G401 (cell line): ENCODE data around the gene DPM2. TPM values are rescaled to one million over a fixed set of nuclear protein-coding genes. Genes with fewer than 3 reads are reported as not detected.

ENCODE experiments used
- DNase-seq: peaks from one replicate; pipeline ENCODE4 v3.0.0-alpha.2; 2015; ENCODE audit warnings: low spot score
- in situ Hi-C: cut with HindIII; loops from 2 replicates; pipeline ENCODE4 v1.10.0; 2016; ENCODE audit warnings: low sequenced_read_pairs, mixed read lengths
- total RNA-seq: library from RNA; depleted of rRNA; stranded (reverse); fragments of >200 nt; shearing (Covaris generic); gene quantifications from 2 replicates; pipeline ENCODE4 v1.2.3, GENCODE V29; 2014

DPM2 gene
- total RNA-seq, 1 experiment from 2014 or later: 39.0 TPM

- DNase-seq: no peak
- in situ Hi-C loops: no loop called here
Observed at GRCh38 chr9:127960410-127961154, 22.9 kb upstream of the DPM2 start.

DNA sequence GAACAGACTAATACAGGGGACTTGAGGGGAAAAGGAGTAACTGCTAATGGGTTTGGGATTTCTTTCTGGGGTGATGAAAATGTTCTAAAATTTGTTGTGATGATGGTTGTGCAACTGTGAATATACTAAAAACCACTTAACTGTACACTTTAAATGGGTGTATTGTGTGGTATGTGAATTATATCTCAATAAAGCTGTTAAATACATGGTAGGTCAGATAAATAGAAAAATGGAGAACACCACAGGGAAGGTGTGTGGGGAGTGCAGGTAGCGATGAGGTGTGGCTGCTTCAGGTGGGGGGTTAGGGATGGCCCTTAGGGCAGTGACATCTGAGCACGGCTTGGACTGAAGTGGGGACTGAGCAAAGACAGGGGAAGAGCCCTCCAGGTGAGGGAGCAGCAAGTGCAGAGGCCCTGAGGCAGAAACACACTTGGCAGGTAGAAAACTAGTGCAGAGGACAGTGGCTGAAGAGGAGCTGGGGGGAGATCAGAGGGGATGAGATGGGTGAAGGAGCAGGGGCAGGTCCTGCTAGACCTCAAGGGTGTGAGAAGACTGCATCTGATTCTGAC lies 22.3 kb upstream of the DPM2 start:
- in situ Hi-C loops: no loop called here
- DNase-seq: no peak

- in situ Hi-C loops: no loop called here
- no peak for DNase-seq
Observed at GRCh38 chr9:127959398-127959797, 21.7 kb upstream of the DPM2 start.

DNA sequence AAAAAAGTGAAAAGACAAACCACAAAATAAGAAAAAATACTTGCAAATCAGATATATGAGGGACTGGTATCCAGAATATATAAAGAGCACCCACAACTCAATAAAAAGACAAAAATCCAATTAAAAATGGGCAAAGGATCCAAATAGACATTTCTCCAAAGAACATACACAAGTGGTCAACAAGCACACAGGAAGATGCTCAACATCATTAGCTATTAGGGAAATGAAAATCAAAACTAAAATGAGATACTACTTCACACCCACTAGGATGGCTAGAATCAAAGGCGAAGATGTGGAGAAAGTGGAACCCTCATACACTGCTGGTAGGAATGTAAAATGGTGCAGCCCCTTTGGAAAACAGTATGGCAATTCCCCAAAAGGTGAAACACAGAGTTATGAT lies 21.1 kb upstream of the DPM2 start:
- no peak for DNase-seq
- in situ Hi-C loops: no loop called here

GRCh38 chr9:127955294-127956015 lies 17.8 kb upstream of the DPM2 start:
- in situ Hi-C loops: no loop called here
- peak; percentile 93 for DNase-seq

DNA sequence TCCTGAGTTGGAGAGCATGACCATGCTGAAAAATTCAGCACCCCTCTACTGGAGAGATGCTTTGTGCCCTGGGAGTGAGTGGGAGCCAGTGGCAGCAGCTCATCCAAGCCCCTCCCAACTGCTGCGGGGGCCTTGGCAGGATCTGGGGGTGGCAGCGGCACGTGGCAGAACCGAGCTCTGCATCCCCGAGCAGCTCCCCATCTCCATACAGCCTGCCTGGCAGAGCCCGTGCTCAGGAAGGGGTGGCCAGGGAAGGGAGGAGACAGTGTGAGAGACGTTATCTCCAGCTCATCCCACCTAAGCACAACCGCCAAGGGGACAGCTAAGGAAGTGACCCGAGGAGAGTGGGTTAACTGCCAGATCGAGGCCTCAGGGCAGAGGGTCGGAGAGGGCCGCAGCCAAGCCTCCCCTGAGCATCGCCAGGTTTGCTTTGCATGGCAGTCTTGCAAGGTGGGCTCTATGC lies 17.2 kb upstream of the DPM2 start:
- in situ Hi-C loops: no loop called here
- DNase-seq: no peak

GRCh38 chr9:127953768-127954505 lies 16.3 kb upstream of the DPM2 start:
- in situ Hi-C loops: no loop called here
- DNase-seq: no peak

- in situ Hi-C loops: no loop called here
- no peak for DNase-seq
Observed at GRCh38 chr9:127953154-127953553, 15.5 kb upstream of the DPM2 start.

GRCh38 chr9:127950513-127951289 lies 13.0 kb upstream of the DPM2 start:
- no peak for DNase-seq
- in situ Hi-C loops: no loop called here

DNA sequence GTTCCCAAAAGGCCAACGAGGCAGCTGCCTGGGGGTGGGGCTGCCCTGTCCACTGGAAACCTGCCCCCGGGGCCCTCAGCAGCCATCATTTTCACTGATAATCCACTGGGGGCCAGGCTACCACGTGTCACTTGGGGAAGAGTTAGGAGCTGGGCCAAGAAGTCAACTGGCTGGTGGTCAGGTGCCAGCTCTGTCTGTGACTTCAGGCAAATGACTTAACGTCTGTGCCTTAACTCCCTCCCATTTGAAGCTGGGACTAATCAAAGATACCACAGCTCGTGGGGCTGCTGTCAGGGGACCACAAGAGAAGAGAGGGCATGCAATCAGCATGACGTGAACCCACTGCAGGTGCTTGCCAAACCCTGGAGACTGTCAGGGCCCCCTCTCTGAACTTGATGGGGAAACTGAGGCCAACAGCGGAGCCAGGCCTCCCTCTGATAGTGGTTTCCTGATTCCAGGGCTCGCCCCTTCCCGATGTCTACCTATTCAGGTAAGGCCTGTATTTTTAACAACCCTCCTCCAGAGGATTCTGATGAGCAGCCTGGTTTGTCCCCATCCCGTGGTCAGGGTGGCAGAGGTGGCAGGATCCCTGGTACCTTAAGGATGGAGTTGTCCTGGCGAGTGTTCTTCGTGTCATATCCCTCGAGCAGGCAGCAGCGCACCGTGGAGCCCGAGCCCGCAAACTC lies 12.3 kb upstream of the DPM2 start:
- DNase-seq: no peak
- in situ Hi-C loops: loop anchor here (25.0 kb wide), 1 partner anchor 188 kb away; no protein-coding TSS in a partner anchor

GRCh38 chr9:127947841-127948710 lies 10.4 kb upstream of the DPM2 start:
- in situ Hi-C loops: loop anchor here (25.0 kb wide), 1 partner anchor 186 kb away; no protein-coding TSS in a partner anchor

GRCh38 chr9:127946728-127947127 lies 9.1 kb upstream of the DPM2 start:
- in situ Hi-C loops: loop anchor here (25.0 kb wide), 1 partner anchor 184 kb away; no protein-coding TSS in a partner anchor
- no peak for DNase-seq

More at GRCh38 chr9:127947841-127948710, 10.4 kb upstream of the DPM2 start:
- no peak for DNase-seq

DNA sequence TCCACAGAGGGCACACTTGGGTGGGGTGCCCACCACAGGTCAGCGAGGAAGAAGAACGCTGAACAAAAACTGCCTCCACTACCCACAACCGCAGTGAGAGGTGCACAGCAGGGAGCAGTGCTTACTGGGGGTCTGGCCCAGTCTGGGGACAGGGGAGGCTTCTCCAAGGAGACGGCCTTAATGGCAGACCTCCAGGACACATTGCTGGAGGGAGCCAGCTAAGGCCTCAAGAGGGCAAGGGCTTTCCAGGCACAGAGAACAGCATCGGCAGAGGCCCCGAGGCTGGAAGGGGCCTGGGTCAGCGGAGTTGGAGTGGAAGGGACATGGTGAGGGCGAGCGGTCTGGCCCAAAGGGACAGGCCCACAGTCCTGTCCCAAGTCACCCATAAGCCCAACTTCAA lies 8.3 kb upstream of the DPM2 start:
- in situ Hi-C loops: loop anchor here (25.0 kb wide), 1 partner anchor 184 kb away; no protein-coding TSS in a partner anchor
- DNase-seq: no peak

- in situ Hi-C loops: loop anchor here (25.0 kb wide), 1 partner anchor 183 kb away; no protein-coding TSS in a partner anchor
Observed at GRCh38 chr9:127945338-127945737, 7.7 kb upstream of the DPM2 start.

DNA sequence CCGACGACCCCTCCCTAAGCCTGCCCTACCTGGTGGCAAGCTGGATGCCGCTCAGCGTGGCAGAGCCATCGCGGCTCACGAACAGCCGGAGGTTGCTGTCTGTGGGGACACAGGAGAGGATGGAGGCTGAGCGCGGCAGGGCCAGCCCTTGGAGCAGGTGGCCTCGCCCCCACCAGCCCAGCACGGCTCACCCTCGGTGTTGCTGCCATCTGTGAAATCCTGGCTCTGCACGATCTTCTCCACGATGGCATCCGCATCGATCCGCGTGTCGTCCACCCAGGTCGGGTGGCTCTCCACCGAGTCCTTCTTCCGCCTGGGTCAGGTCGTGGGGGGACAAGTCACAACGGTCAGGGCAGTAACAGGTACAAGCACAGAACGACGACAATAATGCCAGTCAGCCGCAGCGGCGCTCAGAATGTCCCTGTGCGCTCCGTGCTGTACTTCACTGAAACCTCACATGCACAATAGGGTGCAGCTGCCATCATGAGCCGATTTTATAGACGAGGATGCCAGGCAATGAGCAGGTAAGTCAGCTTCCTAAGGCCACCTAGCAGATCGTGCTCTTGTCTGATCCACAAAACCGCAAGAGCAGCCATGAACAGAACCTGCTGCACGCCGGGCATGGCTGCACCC lies 7.0 kb upstream of the DPM2 start:
- in situ Hi-C loops: loop anchor here (25.0 kb wide), 1 partner anchor 182 kb away; no protein-coding TSS in a partner anchor
- DNase-seq: peak; percentile 58

More at GRCh38 chr9:127945338-127945737, 7.7 kb upstream of the DPM2 start:
- DNase-seq: no peak

- in situ Hi-C loops: loop anchor here (25.0 kb wide), 1 partner anchor 181 kb away; no protein-coding TSS in a partner anchor
- peak; percentile 83 for DNase-seq
Observed at GRCh38 chr9:127943731-127944144, 6.1 kb upstream of the DPM2 start.
